HG02973 (cell line): Measurements from ENCODE around the gene JUNB.
"Not testable (repeated sequence)": the region's sequence is repeated elsewhere in the genome, so short reads cannot be mapped to it uniquely, and the experiment has no call there.

ENCODE experiments used
- ATAC-seq: cut with Tn5 transposase; IDR thresholded peaks from one replicate; pipeline ENCODE4 v1.9.1; 2021; ENCODE audit warnings: moderate library complexity; ENCODE audit not compliant: unreplicated experiment

Gene JUNB

GRCh38 chr19:12788682-12789097, 2.6 kb upstream of the JUNB start:
- no peak for ATAC-seq

- no peak for ATAC-seq
Measured at GRCh38 chr19:12789098-12789903, 2.0 kb upstream of the JUNB start.

GRCh38 chr19:12789904-12790619, 1.2 kb upstream of the JUNB start:
- ATAC-seq, result peak; percentile 34

- no peak for ATAC-seq
Measured at GRCh38 chr19:12790628-12791344, 500 bp upstream of the JUNB start.

GRCh38 chr19:12792051-12792852, 966 bp downstream of the JUNB start:
- no peak for ATAC-seq

- ATAC-seq, result no peak
Measured at GRCh38 chr19:12792853-12793289, 1.6 kb downstream of the JUNB start.

- ATAC-seq, result peak; percentile 19
Measured at GRCh38 chr19:12793290-12794195, 2.3 kb downstream of the JUNB start.

GRCh38 chr19:12794196-12794941, 3.1 kb downstream of the JUNB start:
- ATAC-seq, result no peak

- no peak for ATAC-seq
Measured at GRCh38 chr19:12794971-12795381, 3.7 kb downstream of the JUNB start.

GRCh38 chr19:12796146-12797071, 5.1 kb downstream of the JUNB start:
- no peak for ATAC-seq

GRCh38 chr19:12797141-12797587, 5.9 kb downstream of the JUNB start:
- ATAC-seq, result no peak

- ATAC-seq, result not testable (repeated sequence)
Measured at GRCh38 chr19:12797607-12798006, 6.3 kb downstream of the JUNB start.

- no peak for ATAC-seq
Measured at GRCh38 chr19:12799742-12800465, 8.6 kb downstream of the JUNB start.

- ATAC-seq, result no peak
Measured at GRCh38 chr19:12800466-12800770, 9.1 kb downstream of the JUNB start.

- no peak for ATAC-seq
Measured at GRCh38 chr19:12800923-12801465, 9.7 kb downstream of the JUNB start.

GRCh38 chr19:12801466-12802266, 10.4 kb downstream of the JUNB start, which contains the start of the genes PRDX2 and THSD8:
Gene PRDX2 (minus strand): TSS chr19:12801800. CDS start chr19:12801261, 539 bp downstream.
Gene THSD8 (plus strand): TSS chr19:12802069. CDS start chr19:12802072, 3 bp downstream.
- ATAC-seq, result no peak
